Astrocyte of the cerebellum (primary cell): Measurements from ENCODE around the gene MSI2.

Experiments
- DNase-seq: peaks from one replicate; pipeline ENCODE4 v3.0.0-alpha.2; 2011; ENCODE audit warnings: low read depth
- H3K4me3 ChIP-seq: 2 replicates; pipeline ENCODE4 v1.5.1; 2011; ENCODE audit warnings: mild to moderate bottlenecking, low read depth, low read length, moderate library complexity
- CTCF ChIP-seq: IDR thresholded peaks from 2 replicates; pipeline ENCODE4 v1.5.1; 2012; ENCODE audit warnings: low read length, low read depth, moderate library complexity, mild to moderate bottlenecking; ENCODE audit errors: missing control alignments
- in situ Hi-C: cut with HindIII; loops from 2 replicates; pipeline ENCODE4 v1.10.0; 2017; ENCODE audit warnings: low sequenced_read_pairs

The MSI2 gene

GRCh38 chr17:57466521-57466920, 210.2 kb downstream of the MSI2 start:
- no peak overlapping the region for H3K4me3 ChIP-seq
- DNase-seq, result no peak
- in situ Hi-C loops, result no loop called here
- TF ChIP-seq CTCF, result no peak

GRCh38 chr17:57467226-57467625, 210.9 kb downstream of the MSI2 start:
- DNase-seq, result no peak
- in situ Hi-C loops, result no loop called here
- no peak overlapping the region for H3K4me3 ChIP-seq
- TF ChIP-seq CTCF, result no peak

- no peak for TF ChIP-seq CTCF
- DNase-seq, result no peak
- H3K4me3 ChIP-seq, result no peak overlapping the region
- in situ Hi-C loops, result no loop called here
Measured at GRCh38 chr17:57467801-57468200, 211.5 kb downstream of the MSI2 start.

- in situ Hi-C loops, result no loop called here
- H3K4me3 ChIP-seq, result no peak overlapping the region
- TF ChIP-seq CTCF, result no peak
- DNase-seq, result no peak
Measured at GRCh38 chr17:57468932-57469775, 212.8 kb downstream of the MSI2 start.

- H3K4me3 ChIP-seq, result no peak overlapping the region
- TF ChIP-seq CTCF, result no peak
- DNase-seq, result no peak
- in situ Hi-C loops, result no loop called here
Measured at GRCh38 chr17:57470906-57471305, 214.6 kb downstream of the MSI2 start.

GRCh38 chr17:57471868-57472368, 215.6 kb downstream of the MSI2 start:
- DNase-seq, result no peak
- in situ Hi-C loops, result no loop called here
- no peak for TF ChIP-seq CTCF
- no peak overlapping the region for H3K4me3 ChIP-seq
